HG03064 (cell line): ENCODE measurements around the gene BTRC.
"Not testable (repeated sequence)": the region's sequence is repeated elsewhere in the genome, so short reads cannot be mapped to it uniquely, and the experiment has no call there.

Source experiments
- ATAC-seq: cut with Tn5 transposase; IDR thresholded peaks from one replicate; pipeline ENCODE4 v1.9.1; 2021; ENCODE audit warnings: low read depth; ENCODE audit not compliant: unreplicated experiment

BTRC gene

DNA sequence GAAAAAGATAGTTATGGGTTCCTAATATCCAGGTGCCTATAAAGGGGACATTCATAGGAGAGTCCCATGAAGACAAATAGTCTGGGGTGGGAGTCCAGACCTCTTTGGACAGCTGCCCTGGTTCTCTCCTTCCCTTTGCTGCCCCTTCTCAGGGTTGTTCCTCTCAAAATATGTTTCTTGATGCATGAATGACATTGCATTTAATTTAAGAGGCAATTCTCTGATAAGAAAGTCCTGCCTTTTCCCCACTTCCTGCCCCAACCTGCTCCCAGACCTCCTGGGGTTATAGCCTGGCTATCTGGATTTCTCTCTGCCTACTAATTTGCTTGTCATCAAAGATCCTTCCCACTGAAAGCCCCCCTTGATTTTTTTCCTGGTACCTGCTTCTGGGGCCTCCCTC lies 12.5 kb upstream of the BTRC start:
- no peak for ATAC-seq

DNA sequence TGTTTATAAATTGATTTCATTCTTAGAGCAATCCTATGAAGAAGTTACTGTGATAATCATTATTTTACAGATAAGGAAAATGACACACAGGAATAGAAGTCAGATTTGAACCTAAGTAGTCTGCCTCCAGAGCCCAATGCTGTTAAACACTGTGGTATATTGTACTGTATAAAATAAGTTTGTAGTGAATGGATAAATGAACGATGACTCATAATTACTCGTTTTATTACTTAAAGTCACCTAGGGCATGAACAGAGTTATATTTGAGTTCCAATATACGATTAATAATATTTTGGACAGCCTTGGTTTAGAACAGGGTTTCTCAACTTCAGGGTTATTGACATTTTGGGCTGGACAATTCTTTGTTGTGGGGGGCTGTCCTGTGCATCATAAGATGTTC lies 7.8 kb upstream of the BTRC start:
- no peak for ATAC-seq

DNA sequence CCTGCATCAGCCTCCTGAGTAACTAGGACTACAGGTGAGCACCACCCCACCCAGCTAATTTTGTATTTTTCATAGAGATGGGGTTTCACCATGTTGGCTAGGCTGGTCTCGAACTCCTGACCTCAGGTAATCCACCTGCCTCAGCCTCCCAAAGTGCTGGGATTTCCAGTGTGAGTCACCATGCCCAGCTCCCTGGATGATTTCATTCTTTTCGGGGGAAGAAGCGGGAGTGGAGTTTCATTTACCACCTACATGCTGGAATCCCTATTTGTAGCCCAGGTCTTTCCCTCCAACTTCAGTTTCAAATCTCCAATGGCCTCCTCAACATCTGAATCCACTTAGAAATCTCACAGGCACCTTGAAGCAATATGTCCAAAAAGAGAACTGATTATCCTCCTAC lies 2.9 kb upstream of the BTRC start:
- ATAC-seq, result no peak

DNA sequence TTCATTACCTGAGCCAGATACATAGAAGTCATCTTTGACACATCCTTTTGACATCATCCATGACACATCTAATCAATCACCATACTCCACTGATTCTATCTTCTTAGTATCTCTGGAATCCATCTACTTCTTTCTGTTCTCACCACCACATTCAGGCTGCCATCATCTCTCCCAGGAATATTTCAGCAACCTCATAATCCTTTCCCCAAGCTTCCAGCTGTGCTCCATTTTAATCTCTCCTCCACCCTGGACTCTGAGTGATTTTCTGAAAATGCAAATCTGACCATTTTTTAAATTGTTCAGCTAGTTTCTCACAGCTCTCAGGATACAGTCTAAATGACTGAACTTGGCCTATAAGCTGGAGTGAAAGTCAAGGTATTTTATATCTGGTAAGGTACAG lies 2.5 kb upstream of the BTRC start:
- ATAC-seq, result no peak

DNA sequence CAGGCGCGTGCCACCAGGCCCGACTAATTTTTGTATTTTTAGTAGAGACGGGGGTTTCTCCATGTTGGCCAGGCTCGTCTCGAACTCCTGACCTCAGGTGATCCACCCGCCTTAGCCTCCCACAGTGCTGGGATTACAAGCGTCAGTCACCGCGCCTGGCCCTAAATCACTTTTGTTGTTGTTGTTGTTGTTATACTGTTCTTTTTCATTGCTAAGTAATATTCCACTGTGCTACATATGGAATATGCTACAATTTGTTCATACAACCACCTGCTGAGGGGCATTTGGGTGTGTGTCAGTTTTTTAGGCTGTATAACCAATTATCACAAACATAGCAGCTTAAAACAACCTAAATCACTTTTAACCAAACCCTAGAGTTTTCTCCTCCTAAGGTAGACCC lies 1.1 kb upstream of the BTRC start:
- ATAC-seq, result not testable (repeated sequence)

DNA sequence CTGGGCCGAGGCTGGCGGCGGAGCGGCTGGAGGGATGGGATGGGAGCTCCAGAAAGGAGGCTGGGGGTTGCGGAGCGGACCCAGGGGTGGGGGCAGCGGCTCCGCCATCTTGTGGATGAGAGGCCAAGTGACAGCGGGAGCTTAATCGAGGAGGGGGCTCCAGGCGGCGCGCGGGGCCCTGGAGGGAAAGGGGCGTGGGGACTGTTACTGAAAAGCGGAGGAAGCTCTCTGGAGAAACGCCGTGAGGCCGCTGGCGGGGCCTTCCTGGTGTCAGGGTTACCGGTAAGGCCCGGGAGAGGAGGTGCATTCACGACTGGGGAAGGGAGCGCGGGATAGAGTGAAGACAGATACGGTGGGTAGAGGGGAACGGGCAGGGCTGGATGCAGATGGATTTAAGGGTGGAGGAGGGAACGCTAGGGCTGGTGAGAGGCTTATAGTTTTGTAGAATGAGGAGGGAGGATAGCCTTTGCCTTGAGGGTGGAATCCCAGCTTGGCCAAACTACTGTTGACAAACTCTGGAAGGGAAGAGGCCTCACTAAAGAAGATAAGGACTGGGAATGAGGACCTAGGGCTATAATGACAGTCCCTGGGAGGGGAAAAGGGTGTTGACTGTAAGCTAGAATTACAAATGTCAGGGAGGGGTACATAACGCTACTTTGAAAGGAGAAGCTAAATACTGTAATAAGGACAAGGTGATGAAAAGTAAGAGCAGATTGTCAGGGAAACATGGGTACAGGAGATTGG lies 535 bp downstream of the BTRC start:
- peak; percentile 12 for ATAC-seq

DNA sequence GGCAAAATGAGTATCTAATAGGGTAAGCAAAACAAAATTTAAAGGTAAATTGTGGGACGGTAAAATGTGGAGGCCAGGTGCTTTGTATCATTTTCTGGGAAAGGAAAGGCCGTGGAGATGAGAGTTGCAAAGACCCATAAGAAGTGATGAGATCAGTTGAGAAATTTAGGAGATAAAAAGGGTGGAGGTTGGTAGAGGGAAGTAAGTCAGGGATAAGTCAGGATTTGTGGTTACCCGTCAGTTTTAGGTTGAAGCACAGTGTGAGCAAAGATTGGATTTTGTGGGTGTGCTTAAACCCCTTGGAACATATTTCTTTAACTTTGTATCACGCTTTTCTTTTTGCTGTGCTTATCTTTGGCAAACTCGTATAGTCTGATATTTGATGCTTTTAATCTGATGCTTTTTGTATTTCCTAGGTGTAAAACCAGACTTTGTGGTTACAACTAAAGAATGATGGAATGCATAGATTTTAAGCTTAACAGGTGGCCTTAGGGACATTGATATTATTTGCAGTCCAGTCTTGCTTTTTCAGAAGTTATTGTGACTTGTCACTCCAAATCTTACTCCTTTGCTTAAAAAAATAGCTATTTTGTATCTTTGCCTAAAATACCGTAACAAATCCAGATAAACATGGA lies 1.2 kb downstream of the BTRC start:
- no peak for ATAC-seq

DNA sequence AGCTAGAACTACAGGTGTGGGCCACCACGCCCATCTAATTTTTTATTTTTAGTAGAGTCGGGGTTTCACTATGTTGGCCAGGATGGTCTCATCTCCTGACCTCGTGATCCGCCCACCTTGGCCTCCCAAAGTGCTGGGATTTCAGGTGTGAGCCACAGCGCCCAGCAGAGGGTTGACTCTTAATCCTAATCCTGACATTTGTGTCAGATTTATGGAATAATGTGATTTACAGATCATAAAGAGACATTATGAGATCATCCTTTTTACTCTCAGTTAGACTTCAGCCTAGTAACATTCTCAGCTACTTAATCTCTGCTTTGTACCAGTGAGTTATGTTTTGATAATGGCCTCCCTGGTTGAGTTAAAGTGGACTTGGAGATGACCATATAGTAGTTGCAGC lies 2.2 kb downstream of the BTRC start:
- no peak for ATAC-seq

DNA sequence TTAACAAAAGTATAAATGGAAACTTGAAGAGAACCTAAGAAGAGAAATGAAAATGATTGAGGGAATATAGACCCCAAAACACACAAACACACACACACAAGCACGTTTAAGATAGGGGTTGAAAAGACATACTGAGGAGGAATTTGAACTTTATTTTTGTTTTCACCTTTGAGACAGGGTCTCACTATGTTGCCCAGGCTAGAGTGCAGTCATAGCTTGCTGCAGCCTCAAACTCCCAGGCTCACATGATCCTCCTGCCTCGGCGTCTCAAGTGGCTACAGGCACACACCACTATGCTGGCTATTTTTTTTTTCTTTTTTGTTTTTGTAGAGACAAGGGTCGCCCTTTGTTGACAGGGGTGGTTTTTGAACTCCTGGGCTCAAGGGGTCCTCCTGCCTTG lies 4.0 kb downstream of the BTRC start:
- ATAC-seq, result no peak

DNA sequence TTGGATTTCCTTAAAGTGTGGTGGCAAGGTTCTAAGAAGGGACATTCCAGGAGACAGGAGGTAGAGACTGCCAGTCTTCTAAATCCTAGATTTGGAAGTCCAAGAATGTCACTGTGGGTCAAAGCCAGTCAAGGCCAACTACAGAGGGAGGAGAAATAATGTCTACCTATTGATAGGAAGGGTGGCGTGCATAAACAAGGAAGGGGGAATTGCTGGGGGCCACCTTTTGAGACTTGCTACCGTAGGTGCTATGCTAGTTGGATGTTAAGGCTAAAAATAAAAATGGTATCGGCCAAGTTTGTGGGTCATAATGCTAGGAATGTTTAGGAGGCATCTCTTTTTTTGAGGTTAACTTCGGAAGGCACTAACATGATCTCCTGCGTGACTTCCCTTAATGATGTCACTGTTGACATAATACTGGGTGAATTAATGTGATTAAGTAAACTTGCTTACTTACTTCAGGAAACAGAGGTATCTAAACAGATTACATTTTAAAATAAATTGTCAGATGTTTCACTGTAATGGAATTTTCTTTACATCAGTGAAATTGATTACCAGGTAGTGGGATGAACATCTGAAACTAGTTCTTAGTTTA lies 4.8 kb downstream of the BTRC start:
- ATAC-seq, result no peak

DNA sequence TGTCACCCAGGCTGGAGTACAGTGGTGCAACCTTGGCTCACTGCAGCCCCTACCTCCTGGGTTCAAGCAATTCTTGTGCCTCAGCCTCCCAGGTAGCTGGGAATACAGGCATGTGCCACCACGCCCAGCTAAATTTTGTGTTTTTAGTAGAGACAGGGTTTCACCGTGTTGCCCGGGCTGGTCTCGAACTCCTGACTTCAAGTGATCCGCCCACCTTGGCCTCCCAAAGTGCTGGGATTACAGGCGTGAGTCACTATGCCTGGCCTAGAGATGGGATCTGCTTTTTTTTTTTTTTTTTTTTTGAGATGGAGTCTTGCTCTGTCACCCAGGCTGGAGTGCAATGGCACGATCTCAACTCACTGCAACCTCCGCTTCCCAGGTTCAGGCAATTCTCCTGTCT lies 6.1 kb downstream of the BTRC start:
- ATAC-seq, result not testable (repeated sequence)

DNA sequence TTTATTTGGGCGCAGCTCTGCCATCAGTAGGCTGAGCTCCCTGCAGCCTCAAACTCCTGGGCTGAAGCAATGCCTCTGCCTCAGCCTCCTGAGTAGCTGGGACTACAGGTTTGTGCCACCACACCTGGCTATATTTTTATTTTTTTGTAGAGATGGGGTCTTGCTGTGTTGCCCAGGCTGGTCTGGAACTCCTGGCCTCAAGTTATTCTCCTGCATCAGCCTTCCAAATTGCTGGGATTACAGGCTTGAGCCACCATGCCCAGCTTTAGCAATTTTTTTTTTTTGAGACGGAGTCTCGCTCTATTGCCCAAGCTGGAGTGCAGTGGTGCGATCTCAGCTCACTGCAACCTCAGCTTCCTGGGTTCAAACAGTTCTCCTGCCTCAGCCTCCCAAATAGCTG lies 6.9 kb downstream of the BTRC start:
- not testable (repeated sequence) for ATAC-seq

DNA sequence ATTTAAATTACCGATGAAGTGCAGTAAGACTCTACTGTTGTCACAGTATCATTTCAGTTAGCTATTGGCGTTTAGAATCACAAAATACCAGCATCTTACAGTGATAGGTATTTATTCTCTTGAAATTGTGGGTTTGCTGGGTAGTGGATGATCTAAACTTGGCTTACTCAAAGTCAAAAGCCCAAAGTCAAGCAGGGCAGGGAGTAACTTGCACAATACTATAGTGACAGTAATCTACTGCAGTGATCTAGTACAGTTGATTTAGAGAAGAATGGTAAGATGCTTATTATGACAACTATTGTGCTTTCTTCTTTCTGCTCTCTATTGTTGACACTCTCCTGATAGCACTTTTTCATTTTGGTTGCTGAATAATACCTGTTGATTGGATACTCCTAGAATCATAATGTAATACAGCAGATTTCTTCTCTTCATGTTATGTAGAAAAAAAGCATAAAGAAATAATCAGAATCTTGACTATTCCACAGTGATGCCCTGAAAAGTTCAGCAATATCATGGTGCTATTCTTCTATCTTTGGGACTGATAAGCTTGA lies 10.0 kb downstream of the BTRC start:
- no peak for ATAC-seq

DNA sequence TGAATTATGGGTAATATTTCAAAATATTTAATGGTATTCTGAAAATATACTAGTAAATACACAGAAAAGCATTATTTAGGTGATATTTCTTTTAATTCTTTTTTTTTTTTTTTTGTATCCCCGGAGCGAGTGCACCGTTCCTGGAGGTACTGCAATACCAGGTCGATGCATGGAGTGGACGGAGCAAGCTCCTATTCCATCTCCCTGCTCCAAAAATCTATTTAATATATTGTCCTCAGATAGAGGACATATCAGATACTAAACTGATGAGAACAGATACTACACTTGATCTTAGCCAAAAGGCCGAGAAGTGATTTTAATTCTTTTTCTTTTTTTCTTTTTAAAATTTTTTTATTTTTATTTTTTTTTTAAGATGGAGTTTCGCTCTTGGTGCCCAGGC lies 10.8 kb downstream of the BTRC start:
- no peak for ATAC-seq

DNA sequence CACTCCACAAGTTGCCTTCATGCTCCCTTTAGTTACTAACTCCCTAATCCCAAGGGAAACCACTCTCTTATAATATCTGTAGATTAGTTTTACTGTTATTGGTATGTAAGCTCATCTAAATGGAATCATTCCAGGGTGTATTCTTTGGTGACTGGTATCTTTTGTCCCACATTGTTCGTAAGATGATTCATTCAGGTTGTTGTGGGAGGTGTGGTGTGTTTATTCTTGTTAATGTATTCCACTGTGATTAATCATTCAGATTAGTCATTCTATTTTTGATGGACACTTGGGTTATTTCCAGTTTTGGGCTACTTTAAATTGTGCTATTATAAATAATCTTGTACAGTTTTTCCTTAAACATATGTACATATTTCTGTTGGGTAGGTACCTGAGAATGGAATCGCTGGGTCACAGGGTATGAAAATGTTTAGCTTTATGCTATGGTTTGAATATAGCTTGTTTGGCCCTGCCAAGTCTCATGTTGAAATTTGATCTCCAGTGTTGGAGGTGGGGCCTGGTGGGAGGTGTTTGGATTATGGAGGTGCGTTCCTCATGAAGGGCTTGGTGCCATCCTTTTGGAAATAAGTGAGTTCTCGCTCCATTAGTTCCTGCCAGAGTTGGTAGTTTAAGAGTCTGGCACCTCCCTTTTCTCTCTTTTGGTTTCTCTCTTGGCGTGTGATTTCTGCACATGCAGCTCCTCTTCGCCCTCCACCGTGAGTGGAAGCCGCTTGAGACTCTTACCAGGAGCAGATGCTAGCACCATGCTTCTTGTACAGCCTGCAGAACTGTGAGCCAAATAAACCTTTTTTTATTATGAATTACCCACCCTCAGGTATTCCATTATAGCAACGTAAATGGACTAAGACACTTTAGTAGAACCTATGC lies 13.8 kb downstream of the BTRC start:
- no peak for ATAC-seq

DNA sequence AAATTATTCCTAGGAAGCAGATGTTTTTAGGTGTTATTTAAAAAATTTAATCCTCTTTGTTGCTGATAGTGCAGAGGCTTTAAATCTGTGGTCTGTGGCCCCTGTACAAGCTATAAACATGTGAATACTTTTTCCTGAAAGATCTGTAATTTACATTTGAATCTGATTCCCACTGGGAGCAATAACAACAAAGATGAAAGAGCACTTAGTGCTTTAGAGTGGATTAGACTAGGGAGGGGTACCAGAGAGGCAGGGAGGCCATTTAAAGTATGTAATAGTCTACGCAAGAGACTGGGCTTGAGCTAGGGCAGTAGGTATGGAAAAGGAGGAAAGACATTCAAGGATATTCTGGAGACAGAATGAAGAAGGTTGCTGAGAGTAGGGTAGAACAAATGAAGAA lies 19.1 kb downstream of the BTRC start:
- no peak for ATAC-seq

DNA sequence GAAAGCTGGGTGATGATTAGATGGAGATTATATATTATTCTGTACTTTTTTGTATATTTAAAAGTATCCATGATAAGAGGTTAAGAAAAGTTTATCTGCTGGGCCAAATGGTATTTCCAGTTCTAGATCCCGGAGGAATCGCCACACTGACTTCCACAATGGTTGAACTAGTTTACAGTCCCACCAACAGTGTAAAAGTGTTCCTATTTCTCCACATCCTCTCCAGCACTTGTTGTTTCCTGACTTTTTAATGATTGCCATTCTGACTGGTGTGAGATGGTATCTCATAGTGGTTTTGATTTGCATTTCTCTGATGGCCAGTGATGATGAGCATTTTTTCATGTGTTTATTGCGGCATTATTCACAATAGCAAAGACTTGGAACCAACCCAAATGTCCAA lies 20.0 kb downstream of the BTRC start:
- ATAC-seq, result not testable (repeated sequence)

DNA sequence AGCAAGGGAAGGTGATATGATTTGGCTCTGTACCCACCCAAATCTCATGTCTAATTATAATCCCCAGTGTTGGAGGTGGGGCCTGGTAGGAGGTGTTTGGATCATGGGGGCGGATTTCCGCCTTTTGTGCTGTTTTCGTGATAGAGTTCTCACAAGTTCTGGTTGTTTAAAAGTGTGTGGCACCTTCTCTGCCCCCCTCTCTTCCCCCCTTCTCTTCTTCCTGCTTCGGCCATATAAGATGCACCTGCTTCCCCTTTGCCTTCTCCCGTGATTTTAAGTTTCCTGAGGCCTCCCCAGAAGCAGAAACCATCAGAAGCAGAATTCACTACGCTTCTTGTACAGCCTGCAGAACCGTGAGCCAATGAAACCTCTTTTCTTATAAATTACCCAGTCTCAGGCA lies 21.1 kb downstream of the BTRC start:
- ATAC-seq, result no peak

DNA sequence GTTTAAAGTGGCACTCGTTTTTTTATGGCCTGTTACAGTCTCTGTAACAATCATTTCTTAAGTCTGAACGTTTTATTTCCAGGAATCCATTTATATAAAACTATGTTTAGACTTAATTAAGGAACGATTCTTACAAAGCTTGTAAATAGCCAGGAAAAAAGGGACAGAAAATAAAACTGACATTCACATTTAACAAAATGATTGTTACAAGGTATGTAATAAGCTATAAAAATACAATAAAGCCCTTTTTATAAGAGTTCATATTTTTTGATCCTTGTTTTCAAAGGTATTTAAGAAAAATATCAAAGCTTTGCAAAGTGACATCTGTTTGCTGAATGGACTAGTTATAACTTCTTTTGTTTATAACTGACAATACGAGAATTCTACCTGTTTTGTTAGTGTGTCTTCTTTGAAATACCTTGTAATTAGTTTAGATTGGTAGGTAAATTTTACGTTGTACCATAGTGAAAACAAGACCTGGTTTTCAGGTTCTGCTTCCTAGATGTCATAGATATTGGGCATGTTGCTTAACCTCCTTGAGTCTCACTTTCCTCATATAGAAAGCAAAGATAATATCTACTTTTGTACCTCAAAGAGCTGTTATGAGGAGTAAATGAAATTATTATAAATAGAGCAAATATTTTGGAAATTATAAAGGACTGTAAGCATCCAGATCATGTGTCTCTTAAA lies 25.8 kb downstream of the BTRC start:
- no peak for ATAC-seq

DNA sequence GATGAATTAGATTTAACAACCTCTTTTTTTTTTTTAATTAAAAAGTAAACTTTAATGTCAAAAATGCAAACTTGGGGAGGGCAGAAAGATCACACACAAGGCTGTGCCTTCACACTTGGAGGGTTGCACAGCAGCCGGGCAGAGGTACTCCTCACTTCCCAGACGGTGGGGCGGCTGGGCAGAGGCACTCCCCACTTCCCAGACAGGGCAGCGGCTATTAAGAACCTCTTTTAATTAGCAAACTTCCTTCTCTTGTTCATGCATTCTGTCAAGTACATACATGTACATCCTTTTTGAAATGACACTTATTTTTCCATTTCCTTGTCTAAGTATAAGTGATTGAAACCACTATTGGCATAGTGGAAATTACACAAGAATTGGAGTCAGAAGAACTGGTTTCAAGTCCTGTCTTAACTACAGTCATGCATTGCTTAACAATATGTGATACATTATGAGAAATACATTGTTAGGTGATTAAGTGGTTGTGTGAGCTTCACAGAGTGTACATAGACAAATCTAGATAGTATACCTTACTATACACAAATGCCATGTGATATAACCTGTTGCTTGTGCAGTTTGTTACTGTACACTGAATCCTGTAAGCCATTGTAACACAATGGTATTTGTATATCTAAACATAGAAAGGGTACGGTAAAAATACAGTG lies 26.5 kb downstream of the BTRC start:
- no peak for ATAC-seq
